HG03135 (cell line): ENCODE results near the gene MED16.
"Not testable (repeated sequence)": the region's sequence is repeated elsewhere in the genome, so short reads cannot be mapped to it uniquely, and the experiment has no call there.

Source experiments
- ATAC-seq: cut with Tn5 transposase; IDR thresholded peaks from one replicate; pipeline ENCODE4 v1.9.1; 2021; ENCODE audit warnings: mild to moderate bottlenecking, moderate library complexity; ENCODE audit not compliant: unreplicated experiment

The MED16 gene

DNA sequence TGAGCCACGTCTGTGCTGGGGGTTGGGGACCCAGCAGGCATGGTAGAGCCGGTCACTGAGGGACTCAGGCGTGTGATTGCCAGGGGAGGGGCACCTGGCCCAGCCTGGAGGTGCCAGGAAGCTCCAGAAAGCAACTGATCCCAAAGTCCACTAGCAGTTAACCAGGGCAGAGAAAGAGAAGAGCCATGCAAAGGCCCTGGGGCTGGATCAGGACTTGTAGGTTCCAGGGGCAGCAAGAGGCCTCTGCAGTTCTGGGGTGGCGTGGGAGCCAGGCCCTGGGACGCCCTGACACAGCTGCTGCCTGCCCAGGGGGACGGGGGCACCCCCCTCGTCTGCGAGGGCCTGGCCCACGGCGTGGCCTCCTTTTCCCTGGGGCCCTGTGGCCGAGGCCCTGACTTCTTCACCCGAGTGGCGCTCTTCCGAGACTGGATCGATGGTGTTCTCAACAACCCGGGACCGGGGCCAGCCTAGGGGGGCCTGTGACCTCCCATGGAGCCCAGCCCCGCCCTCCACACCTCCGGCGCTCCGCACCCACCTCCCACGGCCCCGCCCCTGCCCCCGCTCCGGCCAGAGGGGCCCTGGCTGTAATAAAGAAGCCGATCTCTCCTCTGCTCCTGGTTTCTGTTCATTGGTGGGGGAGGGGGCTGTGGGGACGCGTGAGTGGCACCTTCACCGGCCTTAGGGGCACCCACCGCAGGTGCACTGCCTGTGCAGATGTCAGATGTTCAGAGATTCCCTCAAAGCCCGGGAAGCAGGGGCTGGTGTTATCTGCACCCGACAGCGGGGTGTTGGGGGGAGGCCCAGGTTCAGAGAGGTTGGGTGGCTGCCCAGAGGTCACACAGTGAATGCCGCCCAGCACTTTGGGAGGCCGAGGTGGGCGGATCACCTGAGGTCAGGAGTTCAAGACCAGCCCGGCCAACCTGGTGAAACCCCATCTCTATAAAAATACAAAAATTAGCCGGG is 61.3 kb downstream of the MED16 start:
- ATAC-seq: no peak

DNA sequence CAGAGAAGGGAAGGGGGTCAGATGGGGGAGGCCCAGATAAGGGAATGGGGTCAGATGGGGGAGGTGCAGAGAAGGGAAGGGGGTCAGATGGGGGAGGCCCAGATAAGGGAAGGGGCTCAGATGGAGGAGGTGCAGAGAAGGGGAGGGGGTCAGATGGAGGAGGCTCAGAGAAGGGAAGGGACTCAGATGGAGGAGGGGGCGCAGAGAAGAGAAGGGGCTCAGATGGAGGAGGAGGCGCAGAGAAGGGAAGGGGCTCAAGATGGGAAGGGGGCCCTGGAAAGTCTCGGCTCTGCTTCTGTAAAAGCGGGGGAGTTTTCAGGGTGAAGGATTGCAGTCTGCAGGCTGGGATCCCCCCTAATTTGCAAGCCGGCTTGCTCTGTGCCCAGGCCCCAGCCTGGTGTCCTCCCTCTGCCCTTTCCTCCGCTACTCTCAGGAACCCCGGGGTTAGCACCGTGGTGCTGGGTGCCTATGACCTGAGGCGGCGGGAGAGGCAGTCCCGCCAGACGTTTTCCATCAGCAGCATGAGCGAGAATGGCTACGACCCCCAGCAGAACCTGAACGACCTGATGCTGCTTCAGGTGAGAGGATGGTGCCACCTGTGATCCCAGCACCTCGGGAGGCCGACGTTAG is 63.7 kb downstream of the MED16 start:
- no peak for ATAC-seq

DNA sequence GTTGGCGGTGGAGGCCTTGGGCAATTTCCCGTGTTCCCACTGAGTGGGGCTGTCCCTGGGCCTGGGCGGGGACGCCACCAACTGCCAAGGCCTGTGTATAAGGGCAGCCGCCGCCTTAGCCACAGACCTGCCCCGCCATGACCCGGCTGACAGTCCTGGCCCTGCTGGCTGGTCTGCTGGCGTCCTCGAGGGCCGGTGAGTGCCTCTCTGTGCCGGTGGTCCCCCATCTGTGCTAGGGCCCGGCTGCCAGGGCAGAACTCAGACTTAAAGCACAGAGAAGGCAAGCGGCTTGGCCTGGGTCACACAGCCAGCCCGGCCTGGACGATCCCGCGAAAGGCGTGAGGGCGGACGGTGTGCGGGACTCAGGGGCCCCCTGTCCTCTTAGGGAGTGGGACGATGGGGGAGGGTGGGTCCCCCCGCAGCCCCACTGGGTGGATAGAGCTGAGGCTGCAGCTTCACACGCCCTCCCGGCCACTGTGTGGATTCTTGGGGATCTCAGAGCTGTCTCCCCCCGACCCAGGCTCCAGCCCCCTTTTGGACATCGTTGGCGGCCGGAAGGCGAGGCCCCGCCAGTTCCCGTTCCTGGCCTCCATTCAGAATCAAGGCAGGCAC is 65.2 kb downstream of the MED16 start, which contains the start of gene AZU1:
AZU1 (plus strand) TSS at position 128 of the 612 bp plus-strand sequence; CDS start at position 138, 10 bp downstream.
- ATAC-seq: no peak

DNA sequence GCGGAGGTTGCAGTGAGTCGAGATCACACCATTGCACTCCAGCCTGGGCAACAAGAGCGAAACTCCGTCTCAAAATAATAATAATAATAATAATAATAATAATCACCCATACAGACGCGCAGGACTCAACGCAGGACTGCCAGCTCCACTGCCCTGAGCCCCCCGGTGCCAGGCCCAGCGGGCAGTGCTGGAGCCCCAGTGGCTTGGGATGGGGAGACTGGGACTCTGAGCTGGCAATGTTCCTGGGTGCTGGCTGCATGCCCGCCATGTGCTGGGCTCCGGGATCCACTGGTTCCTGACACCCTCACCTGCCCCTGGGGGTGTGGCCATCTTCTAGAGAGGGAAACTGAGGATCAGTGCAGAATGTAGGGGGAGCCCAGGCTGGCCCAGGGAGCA is 65.7 kb downstream of the MED16 start:
- no peak for ATAC-seq

DNA sequence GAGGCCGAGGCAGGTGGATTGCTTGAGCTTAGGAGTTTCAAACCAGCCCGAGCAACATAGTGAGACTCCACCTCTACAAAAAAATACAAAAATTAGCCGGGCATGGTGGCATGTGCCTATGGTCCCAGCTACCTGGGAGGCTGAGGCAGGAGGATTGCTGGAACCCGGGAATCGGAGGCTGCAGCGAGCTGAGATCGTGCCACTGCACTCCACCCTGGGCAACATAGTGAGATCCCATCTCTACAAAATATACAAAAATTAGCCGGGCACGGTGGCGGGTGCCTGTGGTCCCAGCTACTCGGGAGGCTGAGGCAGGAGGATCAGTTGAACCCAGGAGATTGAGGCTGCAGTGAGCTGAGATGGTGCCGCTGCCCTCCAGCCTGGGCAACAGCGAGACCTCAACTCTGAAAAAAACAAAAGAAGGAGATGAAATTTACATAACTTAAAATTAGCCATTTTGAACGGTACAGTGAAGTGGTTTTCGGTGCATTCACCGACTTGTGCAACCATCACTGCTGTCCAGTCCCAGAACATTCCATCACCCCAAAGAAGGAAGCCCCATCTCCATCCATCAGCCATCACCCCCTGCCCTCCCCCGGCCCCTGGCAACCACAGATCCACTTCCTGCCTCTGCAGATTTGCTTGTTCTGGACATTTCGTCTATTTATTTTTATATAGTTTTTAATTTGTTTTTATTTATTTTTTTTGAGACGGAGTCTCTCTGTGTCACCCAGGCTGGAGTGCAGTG is 66.9 kb downstream of the MED16 start:
- ATAC-seq: no peak

DNA sequence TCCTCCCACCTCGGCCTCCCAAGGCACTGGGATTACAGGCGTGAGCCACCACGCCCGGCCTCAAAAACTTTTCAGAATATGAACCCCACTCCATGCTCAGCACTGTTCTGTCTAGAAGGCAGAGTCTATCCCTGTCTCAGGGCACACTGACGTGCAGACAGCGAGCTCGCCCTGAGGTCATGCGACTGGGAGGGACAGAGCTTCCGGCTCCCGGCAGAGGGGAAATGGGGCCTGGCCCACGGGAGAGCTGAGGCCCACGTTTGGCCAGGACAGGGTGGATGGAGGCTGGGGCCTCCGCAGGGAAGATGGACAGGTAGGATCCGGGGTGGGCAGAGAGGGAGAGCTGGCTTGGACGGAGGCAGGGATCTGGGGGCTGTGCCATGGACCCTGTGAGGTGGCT is 68.1 kb downstream of the MED16 start:
- ATAC-seq: no peak

DNA sequence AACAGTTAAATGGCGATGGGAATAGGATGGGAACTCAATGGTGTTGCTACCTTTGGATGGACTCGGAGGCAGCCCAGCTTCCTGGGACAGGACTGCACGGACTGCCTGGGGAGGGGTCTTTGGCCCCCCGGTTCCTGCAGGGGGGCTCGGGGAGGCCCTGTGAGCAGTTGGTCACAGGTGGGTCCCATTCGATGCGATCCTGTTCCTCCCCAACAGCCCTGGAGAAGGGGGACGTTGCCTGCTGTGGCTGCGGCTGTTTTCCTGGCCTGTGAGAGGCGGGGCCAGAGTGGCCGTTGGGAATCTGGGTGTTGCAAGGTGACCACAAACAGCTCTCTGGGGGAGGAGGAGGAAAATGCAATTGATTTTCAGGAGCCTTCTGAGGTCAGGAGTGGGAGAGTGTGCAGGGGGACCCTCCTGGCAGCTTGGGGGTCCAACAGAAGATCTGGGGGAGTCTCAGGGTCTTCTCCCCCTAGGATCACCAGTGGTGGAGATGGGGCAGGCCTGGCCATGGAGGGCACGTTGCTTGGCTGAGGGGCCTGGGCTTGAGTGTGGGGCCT is 69.3 kb downstream of the MED16 start:
- ATAC-seq: no peak

DNA sequence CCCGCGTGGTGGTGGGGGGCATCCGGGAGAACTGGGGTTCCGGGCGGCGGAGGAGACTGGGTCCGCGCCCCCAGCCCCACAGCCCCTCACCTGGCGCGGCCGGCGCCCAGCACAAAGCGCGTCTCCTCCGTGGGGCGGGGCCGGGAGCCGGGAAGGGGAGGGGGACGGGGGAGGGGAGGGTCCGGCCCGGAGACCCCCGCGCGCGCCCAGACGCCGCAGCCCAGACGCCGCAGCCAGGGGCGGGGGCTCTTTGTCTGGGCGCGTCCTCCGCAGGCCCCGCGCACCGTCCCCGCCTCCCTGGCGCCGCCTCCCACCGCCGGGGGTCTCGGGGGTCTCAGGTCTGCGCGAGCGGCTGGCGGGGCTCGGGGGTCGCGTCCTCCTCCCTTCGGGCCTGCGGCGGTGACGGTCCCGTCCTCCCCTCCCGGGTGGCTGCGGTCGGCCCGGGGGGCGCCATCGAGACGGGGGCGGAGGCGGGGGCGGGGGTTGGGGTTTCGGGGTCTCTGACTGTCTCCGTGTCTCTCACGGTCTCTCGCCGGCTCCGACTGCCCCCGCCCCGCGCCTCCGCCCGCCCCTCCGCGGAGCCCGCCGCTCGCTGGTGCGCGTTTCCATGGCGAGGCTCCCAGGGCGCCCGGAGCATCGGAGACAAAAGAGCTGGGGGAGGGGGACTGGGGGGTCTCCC is 71.0 kb downstream of the MED16 start, which contains the start of gene PLPPR3:
PLPPR3 (minus strand) TSS at position 131 of the 679 bp plus-strand sequence. CDS start 396 bp downstream, outside the sequence.
- ATAC-seq: no peak

DNA sequence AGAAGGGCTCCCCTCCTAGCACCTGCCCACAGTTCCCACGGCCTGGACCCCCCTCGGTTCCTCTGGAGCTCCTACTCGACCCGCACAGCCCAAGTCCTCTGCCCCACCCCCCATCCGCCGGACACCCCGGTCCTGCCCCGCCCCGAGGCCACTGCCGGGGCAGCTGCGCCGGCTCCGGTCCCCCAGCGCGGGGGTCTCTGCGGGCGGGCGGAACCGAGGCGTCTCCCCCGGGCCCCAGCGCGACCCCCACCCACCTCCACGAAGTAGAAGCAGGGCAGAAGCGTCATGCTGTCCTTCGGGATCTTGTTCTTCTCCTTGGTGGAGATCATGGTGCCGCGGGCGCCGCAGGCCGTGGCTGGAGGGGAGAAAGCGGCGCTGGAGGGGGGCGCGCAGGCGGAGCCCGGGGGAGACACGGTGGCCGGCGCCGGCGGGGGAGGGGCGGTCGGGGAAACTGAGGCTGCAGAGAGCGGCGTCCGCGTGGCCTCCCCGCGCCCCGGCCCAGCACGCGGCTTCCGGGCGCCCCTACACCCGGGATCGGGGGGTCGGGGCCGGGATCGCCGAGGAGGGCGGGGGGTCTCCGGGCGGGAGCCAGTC is 71.7 kb downstream of the MED16 start:
- ATAC-seq: no peak

DNA sequence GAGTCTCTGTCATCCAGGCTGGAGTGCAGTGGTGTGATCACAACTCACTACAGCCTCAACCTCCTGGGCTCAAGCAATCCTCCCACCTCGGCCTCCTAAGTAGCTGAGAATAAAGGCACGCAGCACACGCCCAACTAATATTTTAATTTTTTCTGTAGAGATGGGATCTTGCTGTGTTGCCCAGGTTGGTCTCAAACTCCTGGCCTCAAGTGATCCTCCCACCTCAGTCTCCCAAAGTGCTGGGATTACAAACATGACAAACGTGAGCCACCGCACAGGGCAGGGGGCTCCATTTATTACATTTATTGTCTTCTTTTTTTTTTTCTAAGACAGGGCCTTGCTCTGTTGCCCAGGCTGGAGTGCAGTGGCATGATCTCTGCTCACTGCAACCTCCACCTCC is 72.8 kb downstream of the MED16 start:
- ATAC-seq: not testable (repeated sequence)
